ENCODE data around the gene TAPBPL.
A peak's percentile ranks its signal among the peaks of the same experiment; 100 is the strongest.
"Not testable (repeated sequence)": the region's sequence is repeated elsewhere in the genome, so short reads cannot be mapped to it uniquely, and the experiment has no call there.

TAPBPL gene

GRCh38 chr12:6451348-6452244, at the start of gene TAPBPL:
TSS of gene TAPBPL (plus strand) at chr12:6452042. CDS start at chr12:6452249, 207 bp downstream.
- peak; percentile 93 for DNase-seq

GRCh38 chr12:6404390-6404789, 47.5 kb upstream of the TAPBPL start:
- no peak for DNase-seq

GRCh38 chr12:6405963-6406362, 45.9 kb upstream of the TAPBPL start:
- DNase-seq, result no peak

GRCh38 chr12:6407236-6407954, 44.4 kb upstream of the TAPBPL start:
- no peak for DNase-seq

GRCh38 chr12:6416596-6416995, 35.2 kb upstream of the TAPBPL start:
- DNase-seq, result no peak

- DNase-seq, result no peak
Observed at GRCh38 chr12:6418796-6419195, 33.0 kb upstream of the TAPBPL start.

GRCh38 chr12:6420364-6420763, 31.5 kb upstream of the TAPBPL start:
- DNase-seq, result no peak

GRCh38 chr12:6423267-6424007, 28.4 kb upstream of the TAPBPL start:
- DNase-seq, result peak; percentile 85

GRCh38 chr12:6424008-6424347, 27.9 kb upstream of the TAPBPL start:
- DNase-seq, result no peak

- DNase-seq, result no peak
Observed at GRCh38 chr12:6424866-6425265, 27.0 kb upstream of the TAPBPL start.

GRCh38 chr12:6425590-6426531, 26.0 kb upstream of the TAPBPL start:
- no peak for DNase-seq

- no peak for DNase-seq
Observed at GRCh38 chr12:6426882-6427671, 24.8 kb upstream of the TAPBPL start.

GRCh38 chr12:6427796-6428195, 24.0 kb upstream of the TAPBPL start:
- not testable (repeated sequence) for DNase-seq

- no peak for DNase-seq
Observed at GRCh38 chr12:6428326-6428725, 23.5 kb upstream of the TAPBPL start.

GRCh38 chr12:6430124-6430989, 21.5 kb upstream of the TAPBPL start:
- DNase-seq, result no peak

- DNase-seq, result no peak
Observed at GRCh38 chr12:6432991-6433390, 18.9 kb upstream of the TAPBPL start.

- DNase-seq, result no peak
Observed at GRCh38 chr12:6434205-6435140, 17.4 kb upstream of the TAPBPL start.

GRCh38 chr12:6435961-6436715, 15.7 kb upstream of the TAPBPL start:
- DNase-seq, result no peak

Measured in retina (tissue), 1 donor.